GM19372 (cell line): Measurements from ENCODE around the gene FAF1.
"Not testable (repeated sequence)": the region's sequence is repeated elsewhere in the genome, so short reads cannot be mapped to it uniquely, and the experiment has no call there.

Experiments
- ATAC-seq: cut with Tn5 transposase; IDR thresholded peaks from one replicate; pipeline ENCODE4 v1.9.1; 2021; ENCODE audit warnings: mild to moderate bottlenecking, low read depth, moderate library complexity; ENCODE audit not compliant: unreplicated experiment

The FAF1 gene

GRCh38 chr1:50716455-50716854 is 243.6 kb downstream of the FAF1 start:
- not testable (repeated sequence) for ATAC-seq

- ATAC-seq: no peak
Observed at GRCh38 chr1:50710099-50710498, 250.0 kb downstream of the FAF1 start.

- no peak for ATAC-seq
Observed at GRCh38 chr1:50707824-50708223, 252.2 kb downstream of the FAF1 start.

DNA sequence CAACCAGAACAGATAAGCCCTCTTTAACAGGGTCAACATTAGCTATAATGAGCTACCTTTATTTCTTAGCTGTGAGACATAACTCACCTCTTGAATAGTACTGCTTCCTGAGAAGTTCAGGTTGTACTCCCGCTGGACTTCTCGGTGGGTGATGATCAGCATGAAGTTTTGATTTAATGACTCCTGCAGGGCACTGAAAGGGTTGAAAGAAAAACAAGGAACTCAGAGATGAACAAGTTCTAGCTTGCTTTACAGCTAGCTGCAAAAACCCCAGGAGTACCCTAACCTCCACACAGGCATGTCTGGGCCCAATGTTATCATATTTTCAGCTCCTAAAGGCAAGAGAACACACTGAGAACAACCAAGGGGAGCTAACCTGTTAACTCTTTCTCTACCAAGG is 254.4 kb downstream of the FAF1 start:
- no peak for ATAC-seq

GRCh38 chr1:50705041-50705440 is 255.0 kb downstream of the FAF1 start:
- ATAC-seq: no peak

DNA sequence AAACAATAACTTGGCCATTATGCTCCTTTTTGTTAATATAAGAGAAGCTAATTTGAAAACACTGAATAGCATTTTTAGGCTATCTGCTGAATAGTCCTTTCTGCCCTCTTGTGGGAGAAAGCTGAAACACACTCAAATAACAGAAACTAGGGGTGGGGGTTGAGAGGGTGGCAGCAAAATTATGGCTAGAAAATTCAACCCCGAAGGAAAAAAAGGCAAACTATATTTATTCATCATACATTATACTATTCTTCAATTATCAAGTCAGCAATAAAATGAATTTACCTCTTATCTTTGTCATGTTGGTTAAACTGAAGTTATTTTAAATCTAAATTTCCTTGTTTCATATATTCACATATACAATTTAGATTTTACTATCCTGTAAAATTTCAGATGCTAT is 255.9 kb downstream of the FAF1 start:
- ATAC-seq: no peak

GRCh38 chr1:50703240-50703639 is 256.8 kb downstream of the FAF1 start:
- ATAC-seq: no peak

GRCh38 chr1:50702395-50702794 is 257.7 kb downstream of the FAF1 start:
- ATAC-seq: no peak

DNA sequence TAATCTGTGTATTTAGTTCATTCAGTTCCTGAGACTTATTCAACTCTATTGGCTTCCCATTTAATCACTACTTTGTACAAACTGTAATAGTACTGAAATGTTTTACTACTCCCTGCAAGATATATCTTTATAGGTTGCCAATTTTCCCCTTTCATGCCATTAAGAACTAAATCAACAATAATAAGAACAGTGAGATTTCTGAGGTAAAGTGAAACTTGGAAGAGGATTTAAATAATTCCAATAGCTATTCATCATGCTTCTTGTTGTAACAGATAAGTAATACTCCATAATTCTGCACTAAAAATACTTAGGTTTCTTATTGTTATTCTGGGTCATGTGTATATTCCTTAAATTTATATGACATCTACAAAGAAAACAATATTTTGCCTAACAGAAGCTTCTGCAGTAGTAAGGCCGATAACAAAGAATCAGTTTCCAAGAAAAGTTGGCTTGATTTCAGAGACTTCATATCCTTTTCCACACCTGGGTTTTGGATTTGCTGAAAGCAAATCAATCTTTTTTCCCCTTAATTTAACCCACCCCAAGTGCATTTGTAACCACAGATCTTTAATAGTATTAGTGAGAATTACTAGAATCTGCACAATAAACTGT is 258.3 kb downstream of the FAF1 start:
- ATAC-seq: no peak

- ATAC-seq: no peak
Observed at GRCh38 chr1:50700621-50701020, 259.4 kb downstream of the FAF1 start.

DNA sequence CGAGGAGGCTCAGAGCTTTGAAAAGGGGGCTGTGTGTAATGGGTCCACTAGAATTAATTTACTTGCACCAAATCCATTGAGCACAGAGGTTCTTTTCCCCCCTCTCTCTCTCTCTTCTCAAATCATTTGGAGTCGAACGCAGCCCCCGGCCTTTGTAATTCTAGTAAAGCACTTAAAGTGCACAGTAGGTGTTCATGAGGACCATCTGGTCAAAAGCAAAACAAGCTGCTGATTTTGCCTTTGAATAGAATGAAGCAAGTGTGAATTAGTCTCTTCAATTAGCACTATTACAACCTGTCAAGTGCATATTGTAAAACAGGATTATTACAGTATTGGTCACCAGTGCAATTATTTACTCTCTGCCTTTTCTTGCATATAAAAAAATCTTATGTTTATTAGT is 259.9 kb downstream of the FAF1 start:
- ATAC-seq: no peak

- no peak for ATAC-seq
Observed at GRCh38 chr1:50699795-50700194, 260.3 kb downstream of the FAF1 start.

GRCh38 chr1:50697440-50698421 is 262.3 kb downstream of the FAF1 start:
- no peak for ATAC-seq

DNA sequence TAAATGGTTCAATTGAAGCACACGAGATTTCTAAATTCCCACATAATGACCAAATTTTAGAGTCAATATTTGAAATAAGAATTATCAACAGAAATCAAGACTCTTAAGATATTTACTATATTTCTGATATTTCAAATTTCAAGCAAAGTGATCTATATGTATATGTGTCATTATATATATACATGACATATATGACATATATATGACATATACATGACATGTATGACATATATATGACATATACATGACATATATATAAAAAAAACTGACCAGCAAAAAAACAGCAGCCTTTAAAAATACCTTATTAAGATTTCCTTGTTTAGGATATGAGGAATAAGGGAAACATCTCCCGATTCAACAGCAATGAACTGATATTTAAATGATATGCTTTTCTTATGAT is 266.2 kb downstream of the FAF1 start:
- no peak for ATAC-seq

DNA sequence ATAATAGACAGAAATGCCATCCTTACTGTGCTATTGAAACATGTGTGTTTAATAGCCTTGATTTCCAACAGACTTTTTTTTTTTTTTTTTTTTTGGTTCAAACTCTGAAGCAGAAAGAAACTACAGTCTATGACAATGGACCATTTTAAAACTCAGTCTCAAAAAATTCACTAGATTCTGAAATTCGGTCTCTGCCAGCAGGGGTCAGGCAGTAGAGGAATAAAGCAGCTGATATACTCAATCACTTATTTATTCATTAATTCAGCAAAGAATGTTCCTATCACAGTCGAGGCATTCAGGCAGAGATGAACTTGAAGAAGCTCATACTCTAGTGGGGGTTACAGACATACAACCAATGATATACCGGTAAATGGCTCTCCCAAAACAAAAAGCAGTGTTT is 275.9 kb downstream of the FAF1 start:
- no peak for ATAC-seq

DNA sequence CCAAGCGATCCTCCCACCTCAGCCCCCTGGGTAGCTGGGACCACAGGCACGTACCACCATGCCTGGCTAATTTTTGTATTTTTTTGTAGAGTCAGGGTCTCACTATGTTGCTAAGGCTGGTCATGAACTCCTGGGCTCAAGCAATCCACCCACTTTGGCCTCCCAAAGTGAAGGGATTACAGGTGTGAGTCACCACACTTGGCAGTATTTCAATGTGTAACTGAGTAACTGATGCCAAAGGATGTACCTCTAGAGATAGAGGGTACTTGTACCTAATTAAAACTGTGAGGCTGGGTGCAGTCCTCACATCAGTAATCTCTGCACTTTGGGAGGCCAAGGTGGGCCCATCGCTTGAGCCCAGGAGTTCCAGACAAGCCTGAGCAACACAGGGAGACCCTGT is 278.1 kb downstream of the FAF1 start:
- no peak for ATAC-seq

- ATAC-seq: no peak
Observed at GRCh38 chr1:50667710-50668356, 292.2 kb downstream of the FAF1 start.

DNA sequence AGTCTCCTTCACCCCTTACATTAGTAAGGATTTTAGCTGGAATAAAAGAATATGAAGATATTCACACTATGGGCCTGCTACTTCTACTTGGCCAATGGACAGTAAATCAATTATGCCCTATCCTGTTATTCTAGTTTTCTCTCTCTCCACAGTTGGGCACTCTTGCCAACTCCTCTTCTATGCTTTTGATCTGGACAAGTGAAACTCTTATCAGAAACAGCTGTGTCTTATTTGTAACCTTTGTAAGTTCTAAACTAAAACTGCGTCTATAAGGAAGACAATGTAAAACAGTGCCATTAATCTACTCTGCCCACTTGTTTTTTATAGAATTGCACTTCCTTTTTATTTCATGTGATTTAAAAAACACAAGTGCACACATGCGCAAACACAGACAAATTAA is 292.8 kb downstream of the FAF1 start:
- no peak for ATAC-seq

- ATAC-seq: no peak
Observed at GRCh38 chr1:50666849-50667248, 293.2 kb downstream of the FAF1 start.

- ATAC-seq: no peak
Observed at GRCh38 chr1:50665413-50665812, 294.7 kb downstream of the FAF1 start.

DNA sequence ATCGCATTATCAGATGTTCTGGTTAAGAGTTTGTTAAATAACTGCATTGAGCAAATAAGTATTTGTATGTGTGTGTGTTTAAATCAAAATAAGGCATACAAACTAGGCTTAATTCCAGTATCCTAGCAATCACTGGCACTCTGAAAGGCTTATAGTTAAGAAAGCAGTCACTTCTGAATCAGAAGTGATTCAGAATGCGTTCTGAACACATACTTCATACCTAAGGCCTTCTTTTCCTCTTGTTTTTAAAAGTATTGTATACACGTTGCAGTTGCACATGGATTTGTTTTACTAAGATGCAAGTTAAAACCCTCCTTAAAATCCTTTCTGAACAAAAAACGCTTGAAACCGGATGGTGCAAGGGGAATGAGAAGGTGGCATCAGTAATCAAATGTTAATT is 298.4 kb downstream of the FAF1 start:
- ATAC-seq: no peak
